HG03108 (cell line): ENCODE data around the gene NUDCD3.

Experiments
- ATAC-seq: cut with Tn5 transposase; IDR thresholded peaks from one replicate; pipeline ENCODE4 v1.9.1; 2021; ENCODE audit warnings: moderate library complexity; ENCODE audit not compliant: unreplicated experiment

NUDCD3 gene

GRCh38 chr7:44402401-44403060, 87.9 kb downstream of the NUDCD3 start:
- no peak for ATAC-seq

DNA sequence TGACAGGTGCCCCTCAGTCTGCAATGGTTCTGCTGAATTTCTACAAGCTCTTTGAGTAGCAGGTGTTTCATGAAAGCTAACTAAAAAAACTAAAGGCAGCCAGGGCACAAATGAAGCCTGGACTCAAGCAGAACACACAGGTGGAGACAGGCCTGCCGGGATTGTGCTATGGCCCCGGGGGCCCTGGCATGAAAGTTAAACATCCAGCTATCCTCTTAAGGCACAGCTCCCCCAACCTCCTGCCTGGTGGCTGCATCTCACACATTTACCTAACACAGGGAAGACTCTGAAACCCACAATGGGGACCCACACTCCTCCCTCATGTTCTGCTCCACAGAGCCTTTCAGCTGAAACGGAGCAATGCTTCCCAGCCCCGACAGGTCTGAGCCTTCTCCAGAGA, 88.8 kb downstream of the NUDCD3 start:
- no peak for ATAC-seq

- ATAC-seq, result no peak
These were observed 90.4 kb downstream of the NUDCD3 start for GRCh38 chr7:44400033-44400511.

DNA sequence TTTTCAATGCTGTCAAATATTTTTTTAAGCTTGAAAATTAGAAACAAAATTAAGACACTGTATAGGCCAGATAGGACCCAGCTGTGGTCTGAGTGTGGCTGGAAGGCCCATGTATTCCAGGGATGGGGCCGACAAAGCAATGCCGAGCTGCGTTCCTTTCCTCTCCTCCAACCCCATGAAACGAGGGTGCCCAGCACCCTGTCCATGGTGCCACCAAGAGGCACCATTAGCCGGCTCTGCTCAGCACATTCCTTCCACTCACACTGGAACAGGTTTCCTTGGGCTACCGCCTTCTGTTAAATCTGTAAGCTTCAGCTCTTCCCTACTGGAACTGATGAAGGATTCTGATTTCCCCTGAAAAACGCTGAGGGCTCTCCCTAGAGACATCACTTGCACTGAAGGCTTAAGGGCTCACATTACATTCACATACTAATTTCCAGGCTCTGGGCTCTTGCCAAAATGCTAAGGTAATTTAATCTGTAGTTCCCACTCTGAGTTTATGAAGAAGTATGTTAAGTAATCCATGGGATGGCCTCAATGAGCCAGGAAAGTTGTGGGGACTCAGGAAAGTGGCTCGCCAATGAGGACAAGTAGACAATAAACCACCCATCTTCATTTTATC, 91.4 kb downstream of the NUDCD3 start:
- ATAC-seq, result no peak

- no peak for ATAC-seq
These were observed 91.9 kb downstream of the NUDCD3 start for GRCh38 chr7:44398511-44398911.

- no peak for ATAC-seq
These were observed 93.4 kb downstream of the NUDCD3 start for GRCh38 chr7:44396931-44397545.

DNA sequence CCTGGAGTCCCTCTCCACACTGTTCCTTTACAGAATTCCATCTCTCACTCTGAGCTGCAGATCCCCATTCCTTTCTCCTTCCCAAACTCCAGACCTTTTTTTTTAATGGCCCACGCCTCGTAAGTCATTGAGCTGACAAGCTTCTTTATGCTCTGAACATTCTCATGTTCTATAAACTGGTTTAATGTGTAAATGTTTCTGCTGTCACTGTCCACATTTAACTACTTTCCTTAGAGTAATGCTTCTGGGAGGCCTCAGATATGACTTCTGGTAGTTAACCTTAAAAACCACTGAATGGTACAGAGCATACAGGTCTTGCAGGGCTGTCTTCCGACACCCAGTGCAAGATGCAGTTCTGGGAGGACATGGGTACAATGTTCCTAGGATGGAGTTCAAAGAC, 94.0 kb downstream of the NUDCD3 start:
- no peak for ATAC-seq

DNA sequence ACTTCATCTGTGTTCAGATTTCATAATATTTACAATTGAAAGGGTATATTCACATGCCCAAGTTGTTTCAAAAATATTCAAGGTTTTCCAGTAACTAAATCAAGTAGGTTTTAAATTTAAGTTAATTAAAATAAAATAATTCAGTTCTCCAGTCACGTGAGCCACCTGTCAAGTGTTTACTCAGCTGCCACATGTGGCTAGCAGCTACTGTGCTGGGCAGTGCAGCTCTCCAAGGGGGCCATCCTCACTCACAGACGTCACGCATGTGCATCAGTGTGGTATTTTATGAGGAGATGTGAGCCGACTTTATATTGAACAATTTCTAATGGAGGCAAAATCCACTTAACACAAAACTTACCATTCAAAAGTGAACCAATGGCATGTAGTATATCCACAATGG, 95.4 kb downstream of the NUDCD3 start:
- ATAC-seq, result no peak

- ATAC-seq, result no peak
These were observed 95.8 kb downstream of the NUDCD3 start for GRCh38 chr7:44394636-44395035.

- no peak for ATAC-seq
These were observed 96.4 kb downstream of the NUDCD3 start for GRCh38 chr7:44394112-44394447.

GRCh38 chr7:44393238-44394111, 97.0 kb downstream of the NUDCD3 start:
- ATAC-seq, result no peak

DNA sequence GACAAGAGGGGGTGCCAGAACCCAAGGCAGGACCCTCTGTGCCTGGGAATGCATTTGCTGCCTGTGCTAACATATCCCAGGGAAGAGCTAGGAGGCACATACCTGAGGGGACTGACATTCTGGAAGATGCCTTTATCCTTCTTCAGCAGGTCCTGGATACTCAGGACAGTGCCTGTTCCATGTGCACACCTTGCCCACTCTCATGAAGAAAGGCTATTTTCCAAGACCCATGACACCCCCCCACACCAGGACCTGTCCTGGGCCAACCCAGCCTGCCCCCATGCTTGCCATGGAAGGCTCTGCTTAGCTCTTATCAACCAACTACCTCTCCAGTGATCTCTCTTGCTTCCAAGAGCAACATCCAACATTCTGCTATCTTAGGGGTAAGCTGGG, 97.8 kb downstream of the NUDCD3 start:
- ATAC-seq, result no peak

GRCh38 chr7:44391746-44392617, 98.5 kb downstream of the NUDCD3 start:
- ATAC-seq, result no peak

GRCh38 chr7:44391171-44391570, 99.3 kb downstream of the NUDCD3 start:
- no peak for ATAC-seq

DNA sequence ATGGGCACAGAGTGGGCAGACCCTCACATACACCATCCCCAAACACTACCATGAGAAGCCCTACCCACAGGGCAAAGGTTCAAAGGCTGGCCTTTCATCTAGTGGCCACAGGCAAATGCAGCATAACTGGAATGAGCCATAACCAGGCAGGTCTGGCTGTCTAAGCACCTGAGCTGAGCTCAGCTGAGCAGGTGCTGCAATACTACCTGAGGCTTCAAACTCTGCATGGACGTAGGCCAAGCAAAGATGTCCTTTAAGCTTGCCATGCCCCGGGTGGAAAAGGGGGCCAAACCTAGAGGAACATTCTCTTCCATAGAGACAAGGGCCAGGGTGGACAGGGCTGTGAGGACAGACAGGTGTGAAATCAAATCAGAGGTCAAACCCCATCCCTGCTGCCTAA, 99.8 kb downstream of the NUDCD3 start:
- ATAC-seq, result no peak

DNA sequence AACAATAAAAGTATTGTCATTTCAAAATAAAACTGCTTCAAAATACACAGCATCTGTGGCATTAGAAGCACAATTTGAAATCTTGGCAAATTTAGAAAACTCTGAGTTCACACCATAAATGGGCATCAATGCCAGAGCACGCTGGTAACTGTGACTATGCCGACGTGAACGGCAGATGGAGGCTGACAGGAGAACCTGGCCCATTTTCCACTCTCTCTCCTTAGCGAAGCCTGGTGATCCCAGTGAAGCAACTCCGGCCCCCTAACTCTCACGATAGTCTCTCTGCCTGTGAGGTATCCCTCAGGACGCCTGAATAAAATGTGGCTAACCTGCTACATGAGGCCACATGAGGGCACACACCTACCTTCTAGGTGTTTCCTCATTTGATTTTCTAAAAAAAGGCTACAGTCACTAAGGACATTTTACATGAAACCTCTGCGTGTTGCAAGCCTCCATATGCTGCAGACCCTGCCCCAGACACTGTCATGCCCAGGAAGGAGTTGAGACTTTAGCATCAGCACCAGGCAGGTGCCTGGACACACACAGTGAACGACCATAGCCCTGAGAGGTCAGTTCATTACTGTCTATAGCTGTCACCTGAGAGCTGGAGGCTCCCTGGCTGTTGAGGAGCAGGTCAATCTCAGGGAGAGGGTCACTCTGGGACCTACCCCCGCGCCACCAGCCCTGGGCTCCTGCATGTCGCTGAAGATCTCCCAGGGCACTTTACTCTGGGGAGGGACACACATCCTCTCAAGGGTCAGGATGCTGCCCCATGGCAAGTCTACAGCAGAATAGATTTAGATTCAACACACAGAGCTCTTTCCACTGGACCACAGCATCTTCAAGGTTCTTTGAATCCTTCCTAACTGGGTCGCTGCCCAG, 102.1 kb downstream of the NUDCD3 start:
- no peak for ATAC-seq

GRCh38 chr7:44387389-44387788, 103.1 kb downstream of the NUDCD3 start:
- ATAC-seq, result no peak

DNA sequence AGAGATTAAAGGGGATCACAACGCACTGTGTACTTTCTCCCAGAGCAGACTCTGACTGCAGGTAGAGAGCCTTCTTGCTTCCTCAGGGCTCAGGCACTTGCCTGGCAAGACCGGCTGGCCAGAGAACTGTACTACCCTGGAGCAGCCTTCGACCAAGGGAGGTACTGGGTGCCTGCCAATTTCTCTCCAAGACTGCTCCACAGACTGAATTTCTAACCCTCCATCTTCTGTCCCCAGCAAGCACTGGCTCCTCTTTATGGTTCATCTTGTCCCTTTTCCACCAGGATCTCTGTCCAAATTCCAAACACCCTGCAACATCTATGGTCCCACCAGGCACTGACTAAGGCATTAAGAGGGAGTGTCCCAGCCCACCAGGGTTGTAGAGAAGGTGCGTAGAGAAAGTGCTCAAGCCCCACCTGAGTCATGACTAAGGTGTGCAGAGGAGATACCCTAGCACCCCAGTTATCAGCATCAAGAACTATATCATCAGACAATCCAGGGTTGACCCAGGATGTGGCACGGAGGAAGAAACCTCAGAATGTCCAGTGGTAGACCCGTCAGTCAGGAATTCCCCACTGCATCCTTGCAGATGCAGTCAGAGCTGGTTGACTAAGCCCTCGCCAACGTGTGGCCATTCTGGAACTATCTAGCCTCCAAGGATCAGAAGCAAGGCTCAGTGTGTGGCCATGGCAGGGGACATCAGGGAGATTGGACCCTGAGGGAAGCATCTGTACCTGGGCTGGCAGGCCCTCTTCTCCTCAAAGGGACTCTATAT, 104.1 kb downstream of the NUDCD3 start:
- no peak for ATAC-seq
